Ovary (tissue), 3 donors: ENCODE measurements around the gene ZFPM1.

Source experiments
- CTCF ChIP-seq, 3 donors: fragments of 450-650 bp in 2 of 3; fragments of 200-600 bp in 1 of 3; IDR thresholded peaks; one replicate each; pipeline versions ENCODE4 v1.5.1 to v1.8.0; 2016 to 2022; ENCODE audit warnings: antibody characterized with exemption in 3 of 3, mild to moderate bottlenecking in 1 of 3
- EP300 ChIP-seq: sonication (generic); formaldehyde crosslinking; IDR thresholded peaks from one replicate; pipeline ENCODE4 v1.6.1; 2017; ENCODE audit warnings: antibody characterized with exemption
- POLR2A ChIP-seq: fragments of 450-650 bp; IDR thresholded peaks from one replicate; pipeline ENCODE4 v1.6.1; 2017; ENCODE audit warnings: antibody characterized with exemption, mild to moderate bottlenecking, moderate library complexity
- donor health status: DM: no; HTN: no; CAD: no.

- no peak for TF ChIP-seq CTCF (IDR thresholded peaks at IDR 0.05)
- no peak for TF ChIP-seq EP300
- TF ChIP-seq POLR2A = no peak
Observed at GRCh38 chr16:88511060-88511459, 58.0 kb downstream of the ZFPM1 start.
